HEK293T (cell line): ENCODE results near the gene SH3BP2.

Source experiments
- ARNT ChIP-seq: fragments of 450-650 bp; IDR thresholded peaks from 2 replicates; pipeline ENCODE4 v1.6.1; 2017; ENCODE audit warnings: mild to moderate bottlenecking
- BHLHE40 ChIP-seq: fragments of 450-650 bp; IDR thresholded peaks from 2 replicates; pipeline ENCODE4 v1.6.1; 2016; ENCODE audit warnings: mild to moderate bottlenecking, moderate library complexity, borderline replicate concordance
- ELF4 ChIP-seq: fragments of 450-650 bp; IDR thresholded peaks from 2 replicates; pipeline ENCODE4 v1.6.1; 2017; ENCODE audit warnings: antibody characterized with exemption
- FOXK2 ChIP-seq: fragments of 450-650 bp; IDR thresholded peaks from 2 replicates; pipeline ENCODE4 v1.6.1; 2016; ENCODE audit warnings: mild to moderate bottlenecking
- FOXM1 ChIP-seq: fragments of 450-650 bp; IDR thresholded peaks from 2 replicates; pipeline ENCODE4 v1.6.1; 2017; ENCODE audit warnings: mild to moderate bottlenecking, borderline replicate concordance
- HDGF ChIP-seq: fragments of 450-650 bp; IDR thresholded peaks from 2 replicates; pipeline ENCODE4 v1.6.1; 2017; ENCODE audit warnings: antibody characterized with exemption, borderline replicate concordance
- LEF1 ChIP-seq: fragments of 450-650 bp; IDR thresholded peaks from 2 replicates; pipeline ENCODE4 v1.6.1; 2017; ENCODE audit warnings: mild to moderate bottlenecking, borderline replicate concordance
- SUZ12 ChIP-seq: fragments of 450-650 bp; IDR thresholded peaks from 2 replicates; pipeline ENCODE4 v1.6.1; 2016; ENCODE audit warnings: mild to moderate bottlenecking
- TARDBP ChIP-seq: fragments of 450-650 bp; IDR thresholded peaks from 2 replicates; pipeline ENCODE4 v1.6.1; 2016
- ZNF384 ChIP-seq: fragments of 450-650 bp; IDR thresholded peaks from 2 replicates; pipeline ENCODE4 v1.6.1; 2016

DNA sequence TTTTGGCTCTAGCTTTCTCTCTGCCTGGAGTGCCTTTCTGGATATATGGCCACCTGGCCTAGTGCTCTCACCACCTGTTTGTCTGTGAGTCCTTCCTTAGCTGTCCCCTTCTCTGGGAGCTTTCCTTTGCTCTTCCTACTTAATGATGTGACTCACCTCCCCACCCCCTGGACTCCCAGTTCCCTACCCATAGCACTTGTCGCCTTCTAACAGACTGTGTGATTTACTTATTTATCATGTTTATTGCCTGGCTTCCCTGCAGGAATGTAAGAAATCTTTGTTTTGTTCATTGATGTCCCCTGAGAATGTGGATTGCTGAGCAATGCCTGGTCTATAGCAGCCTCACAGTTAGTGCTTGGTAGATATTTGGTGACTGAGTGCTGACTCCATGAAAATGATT is 69.6 kb downstream of the SH3BP2 start:
- TF ChIP-seq ELF4 (no peak), ZNF384 (no peak), LEF1 (no peak), FOXK2 (no peak), ARNT (no peak), FOXM1 (no peak), HDGF (no peak), BHLHE40 (no peak), SUZ12 (no peak), TARDBP (no peak)
